Measurements from ENCODE around the gene UVRAG. TPM values are rescaled to one million over a fixed set of nuclear protein-coding genes. Genes with fewer than 3 reads are reported as not detected.

UVRAG gene
- total RNA-seq, 2 donors from 2014 or later: 10.9 to 31.0 TPM

DNA sequence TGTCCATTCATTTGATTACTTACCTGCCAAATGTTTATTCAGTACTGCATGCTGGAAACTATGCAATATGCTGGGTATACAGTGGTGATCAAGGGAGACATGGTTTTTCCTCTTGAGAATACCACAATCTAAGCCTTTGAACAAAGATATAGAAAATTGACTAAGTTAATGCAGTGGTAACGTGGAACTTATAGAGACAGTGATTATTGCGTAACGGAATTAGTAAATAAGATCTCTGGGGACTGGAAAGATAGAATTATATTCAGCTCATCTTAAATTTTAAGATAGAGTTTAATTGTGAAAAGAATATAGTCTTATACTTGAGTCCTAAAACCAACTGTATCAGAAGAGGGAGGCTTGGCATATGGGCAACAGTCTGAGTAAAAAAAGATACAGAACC lies 129.5 kb downstream of the UVRAG start:
- no peak for ATAC-seq

DNA sequence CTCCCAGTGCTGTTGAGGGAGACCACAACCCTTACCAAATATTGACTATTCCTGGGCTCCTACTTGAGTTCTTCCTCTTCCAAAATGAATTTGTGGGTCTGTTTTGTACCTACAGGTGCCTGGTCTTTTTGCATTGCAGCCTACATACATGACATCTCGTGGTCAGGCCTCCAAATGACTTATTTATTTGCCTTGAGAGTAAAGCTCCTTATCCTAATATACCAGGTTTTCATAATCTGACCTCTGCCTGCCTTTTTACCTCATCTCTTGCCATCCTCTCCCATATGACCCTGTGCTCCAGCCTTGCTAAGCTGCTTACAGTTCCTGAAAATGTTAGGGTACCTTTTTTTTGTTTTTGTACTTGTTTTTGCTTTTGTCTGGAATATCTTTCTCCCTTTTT lies 130.4 kb downstream of the UVRAG start:
- no peaks in the 10 kb centered on the region for H3K36me3 ChIP-seq (replicated peaks in 1 of 2; ENCODE audit: insufficient read depth in 1 of 2, low read depth in 2 of 2)
- WGBS, 2 donors: 88 to 100% methylated on average over 1 of the region's 1 CpG
- H3K27ac ChIP-seq: no peak overlapping the region
- ATAC-seq (no peak), DNase-seq (no peak)
- H3K4me3 ChIP-seq: no peak overlapping the region
- TF ChIP-seq POLR2A (IDR thresholded peaks at IDR 0.05): no peak
- no peak for TF ChIP-seq CTCF (IDR thresholded peaks at IDR 0.05)
- no peaks in the 10 kb centered on the region for H3K27me3 ChIP-seq
- H3K4me1 ChIP-seq: peaks cover 13% of the 10 kb centered on the region
- no peaks in the 10 kb centered on the region for H3K9me3 ChIP-seq
- intact Hi-C loops (cut with DNase I): no loop called here

More for the DNA sequence above, 129.5 kb downstream of the UVRAG start:
- peaks cover 13% of the 10 kb centered on the region for H3K4me1 ChIP-seq
- no peak overlapping the region for H3K4me3 ChIP-seq
- WGBS, 2 donors: 86 to 93% methylated on average over 3 of the region's 3 CpGs
- intact Hi-C loops (cut with DNase I): no loop called here
- TF ChIP-seq CTCF (IDR thresholded peaks at IDR 0.05) (no peak), POLR2A (IDR thresholded peaks at IDR 0.05) (no peak)
- no peak overlapping the region for H3K27ac ChIP-seq
- DNase-seq: no peak
- no peaks in the 10 kb centered on the region for H3K36me3 ChIP-seq (replicated peaks in 1 of 2; ENCODE audit: insufficient read depth in 1 of 2, low read depth in 2 of 2)
- H3K27me3 ChIP-seq: no peaks in the 10 kb centered on the region
- H3K9me3 ChIP-seq: no peaks in the 10 kb centered on the region

DNA sequence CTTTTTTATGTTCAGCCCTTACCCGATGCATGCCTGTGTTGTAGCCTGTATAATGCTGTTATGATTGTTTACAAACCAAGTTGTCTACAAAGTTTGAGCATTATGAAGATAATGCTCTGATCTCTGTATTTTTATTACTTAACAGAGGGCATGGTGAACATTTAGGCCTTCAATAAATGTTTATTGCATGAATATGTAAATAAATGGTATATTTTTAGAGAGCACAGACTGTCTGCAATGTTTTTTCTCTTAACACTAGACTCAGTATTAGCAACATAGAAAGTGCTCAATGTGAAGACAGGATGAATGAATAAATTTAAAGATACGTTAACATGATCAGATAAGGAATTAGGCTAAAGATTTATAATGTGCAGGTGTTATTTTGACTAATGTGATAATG lies 130.9 kb downstream of the UVRAG start:
- WGBS, 2 donors: 75 to 81% methylated on average over 2 of the region's 2 CpGs
- H3K36me3 ChIP-seq (replicated peaks in 1 of 2; ENCODE audit: insufficient read depth in 1 of 2, low read depth in 2 of 2): no peaks in the 10 kb centered on the region
- DNase-seq (no peak), ATAC-seq (no peak)
- no peaks in the 10 kb centered on the region for H3K9me3 ChIP-seq
- H3K27me3 ChIP-seq: no peaks in the 10 kb centered on the region
- TF ChIP-seq POLR2A (IDR thresholded peaks at IDR 0.05) (no peak), CTCF (IDR thresholded peaks at IDR 0.05) (no peak)
- H3K27ac ChIP-seq: no peak overlapping the region
- peaks cover 13% of the 10 kb centered on the region for H3K4me1 ChIP-seq
- intact Hi-C loops (cut with DNase I): no loop called here
- H3K4me3 ChIP-seq: no peak overlapping the region

- Histone ChIP-seq H3K27ac (peak overlapping the region in 3 of 4 donors; percentile 8 to 46 (median 28)), H3K9me3 (no peaks in the 10 kb centered on the region), H3K4me3 (no peak overlapping the region), H3K36me3 (replicated peaks in 1 of 2; ENCODE audit: insufficient read depth in 1 of 2, low read depth in 2 of 2) (no peaks in the 10 kb centered on the region), H3K27me3 (no peaks in the 10 kb centered on the region), H3K4me1 (peaks cover 13% of the 10 kb centered on the region)
- no peak for TF ChIP-seq CTCF (IDR thresholded peaks at IDR 0.05)
- DNase-seq (peak in 3 of 4 donors; percentile 11 to 18 (median 18)), ATAC-seq (peak; percentile 27)
- intact Hi-C loops (cut with DNase I): no loop called here
- WGBS, 2 donors: 76 to 77% methylated on average over 8 of the region's 8 CpGs
Measured at GRCh38 chr11:75946531-75947530, 131.8 kb downstream of the UVRAG start.
